Muscle of arm (tissue), 12 donors: ENCODE measurements around the gene TBX18. TPM values are rescaled to one million over a fixed set of nuclear protein-coding genes. Genes with fewer than 3 reads are reported as not detected.
A peak's percentile ranks its signal among the peaks of the same experiment; 100 is the strongest.

Experiments
- DNase-seq: peaks from one replicate; pipeline ENCODE4 v3.0.0-alpha.2; 2013
- polyA plus RNA-seq, 12 donors: library from polyadenylated mRNA; unstranded; fragments of 120-200 nt; gene quantifications; one replicate each; pipeline ENCODE4 v1.2.1, GENCODE V29; 2013; ENCODE audit not compliant: insufficient read length in 12 of 12

The TBX18 gene
- polyA plus RNA-seq, 12 donors = 15.2 to 60.7 (median 24.2) TPM; not detected in 1

- no peak for DNase-seq
These were observed 12.1 kb downstream of the TBX18 start for GRCh38 chr6:84752118-84752850.

- DNase-seq = no peak
These were observed 15.2 kb downstream of the TBX18 start for GRCh38 chr6:84749181-84749580.

- no peak for DNase-seq
These were observed 16.0 kb downstream of the TBX18 start for GRCh38 chr6:84748376-84748775.

GRCh38 chr6:84743616-84744015 is 20.8 kb downstream of the TBX18 start:
- no peak for DNase-seq

GRCh38 chr6:84740385-84740784 is 24.0 kb downstream of the TBX18 start:
- no peak for DNase-seq

- DNase-seq = no peak
These were observed 24.6 kb downstream of the TBX18 start for GRCh38 chr6:84739866-84740208.

- no peak for DNase-seq
These were observed 25.2 kb downstream of the TBX18 start for GRCh38 chr6:84738996-84739865.

- no peak for DNase-seq
These were observed 30.5 kb downstream of the TBX18 start for GRCh38 chr6:84733889-84734288.

- no peak for DNase-seq
These were observed 32.5 kb downstream of the TBX18 start for GRCh38 chr6:84731901-84732300.

GRCh38 chr6:84731401-84731800 is 33.0 kb downstream of the TBX18 start:
- DNase-seq = no peak

- no peak for DNase-seq
These were observed 35.8 kb downstream of the TBX18 start for GRCh38 chr6:84728602-84729001.

- DNase-seq = no peak
These were observed 45.2 kb downstream of the TBX18 start for GRCh38 chr6:84719152-84719551.

- DNase-seq = no peak
These were observed 46.1 kb downstream of the TBX18 start for GRCh38 chr6:84718038-84718955.

GRCh38 chr6:84709121-84709520 is 55.3 kb downstream of the TBX18 start:
- DNase-seq = no peak

GRCh38 chr6:84707171-84707570 is 57.2 kb downstream of the TBX18 start:
- DNase-seq = peak; percentile 26

- no peak for DNase-seq
These were observed 68.2 kb downstream of the TBX18 start for GRCh38 chr6:84696166-84696565.

GRCh38 chr6:84691978-84692623 is 72.3 kb downstream of the TBX18 start:
- DNase-seq = no peak

GRCh38 chr6:84688141-84688873 is 76.1 kb downstream of the TBX18 start:
- peak; percentile 42 for DNase-seq

- peak; percentile 49 for DNase-seq
These were observed 77.0 kb downstream of the TBX18 start for GRCh38 chr6:84687431-84687830.

GRCh38 chr6:84685983-84686584 is 78.3 kb downstream of the TBX18 start:
- DNase-seq = no peak
